GM21723 (cell line): ENCODE measurements around the gene KAT6B.

Source experiments
- ATAC-seq: cut with Tn5 transposase; IDR thresholded peaks from one replicate; pipeline ENCODE4 v1.9.1; 2021; ENCODE audit warnings: mild to moderate bottlenecking, moderate library complexity; ENCODE audit not compliant: unreplicated experiment

Gene KAT6B

DNA sequence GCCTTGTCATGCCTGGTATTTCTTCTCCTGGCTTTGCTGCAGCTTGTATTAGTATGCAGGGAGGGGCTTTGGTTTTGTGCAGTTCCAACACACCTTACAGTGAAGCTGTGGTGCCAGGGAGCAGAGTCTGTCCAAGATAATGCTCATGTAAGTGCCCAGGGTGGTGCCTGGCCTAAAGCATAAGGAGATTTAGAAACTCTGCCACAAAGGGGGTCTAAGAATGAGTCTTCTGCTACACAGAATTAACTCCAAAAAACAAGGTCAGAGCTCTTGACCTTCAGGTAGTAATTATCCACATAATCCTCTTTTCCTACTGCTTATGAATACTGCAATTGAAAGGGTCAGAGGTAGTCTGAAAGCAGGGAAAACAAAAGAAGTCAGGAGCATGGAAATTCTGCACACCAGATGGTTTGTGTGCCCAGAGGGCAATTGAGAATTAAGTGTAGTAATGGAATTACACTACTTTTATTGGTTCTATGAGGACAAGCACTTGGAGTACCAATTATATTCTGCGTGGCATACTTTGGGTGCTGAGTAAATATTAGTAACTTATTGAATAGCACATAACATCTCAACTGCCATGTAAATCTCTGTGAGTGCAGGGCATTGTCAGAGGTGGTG is 121.5 kb downstream of the KAT6B start:
- ATAC-seq, result no peak

DNA sequence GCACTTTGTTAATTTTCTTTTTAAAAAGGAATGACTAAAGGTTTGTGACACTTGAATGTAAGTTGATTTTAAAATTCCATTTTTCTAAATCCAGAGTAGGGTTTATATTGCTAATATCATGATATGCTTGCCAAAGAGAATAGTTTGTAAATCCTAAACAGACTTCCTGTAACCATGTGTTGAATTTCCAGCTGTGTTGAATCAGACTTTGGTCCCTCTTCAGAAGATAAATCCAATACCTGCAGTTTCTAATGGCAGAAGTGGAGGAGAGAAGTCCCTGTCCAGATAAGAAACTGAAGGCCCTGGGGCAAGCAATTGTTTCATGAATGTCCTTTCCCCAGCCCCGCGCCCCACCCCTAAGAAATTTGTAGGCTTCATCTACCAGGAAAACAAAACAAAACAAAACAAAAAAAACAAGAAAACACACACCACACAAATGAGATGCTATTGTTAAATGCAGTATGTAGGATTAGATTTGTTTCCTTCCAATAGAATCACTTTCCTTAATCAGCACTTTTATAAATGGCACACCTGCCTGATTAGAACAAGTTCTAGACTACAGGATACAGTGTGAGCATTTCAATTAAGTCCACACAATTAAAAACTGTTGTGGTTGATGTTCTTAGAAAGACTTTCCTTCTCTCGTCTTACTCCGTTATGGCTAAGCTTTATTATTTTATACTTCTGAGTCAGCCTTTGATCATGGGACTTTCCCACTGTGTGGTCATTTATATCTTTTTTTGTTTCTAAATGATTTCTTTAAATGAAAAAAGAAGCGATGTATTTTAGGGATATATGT is 122.8 kb downstream of the KAT6B start:
- no peak for ATAC-seq

DNA sequence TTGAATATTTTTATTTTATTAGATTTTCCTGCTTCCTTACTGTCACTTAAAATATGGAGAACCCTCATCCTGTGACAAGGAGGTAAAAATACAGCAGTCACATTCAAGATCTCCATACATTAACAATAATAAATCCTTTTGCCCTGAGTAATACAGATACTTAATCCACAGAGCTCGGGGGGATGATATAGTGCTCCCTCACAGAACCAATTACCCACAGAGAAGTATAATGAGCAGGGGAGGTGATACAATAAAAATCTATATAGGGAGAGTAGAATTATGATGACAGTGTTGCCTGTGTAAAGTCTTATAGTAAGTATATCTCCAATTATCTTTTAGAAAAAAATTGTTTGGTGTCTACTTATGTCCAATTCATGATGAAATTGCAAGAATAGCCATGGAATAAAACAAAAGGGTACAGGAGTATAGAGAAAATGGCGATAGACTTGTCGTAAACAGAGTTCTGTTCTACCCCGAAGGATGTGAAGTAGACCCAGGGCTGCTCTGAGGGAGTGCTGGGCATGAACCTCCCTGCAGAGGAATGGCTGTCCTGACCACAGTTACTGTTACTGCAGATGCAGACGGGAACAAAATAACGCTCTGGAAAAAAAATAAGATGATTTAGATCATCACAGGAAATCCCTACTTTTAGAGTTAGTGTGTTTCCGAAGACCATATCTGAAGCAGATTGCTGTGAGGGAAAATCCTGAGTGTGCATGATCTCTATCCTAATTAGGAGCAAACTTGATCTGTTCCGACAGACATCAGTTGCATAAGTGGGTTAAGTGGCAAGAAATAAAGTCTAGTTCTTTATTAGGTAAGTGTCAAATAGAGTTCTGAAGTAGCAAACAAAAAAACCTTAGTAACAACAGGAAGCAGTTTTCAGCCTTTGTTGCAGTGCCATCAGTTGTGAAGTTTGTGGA is 123.7 kb downstream of the KAT6B start:
- no peak for ATAC-seq

DNA sequence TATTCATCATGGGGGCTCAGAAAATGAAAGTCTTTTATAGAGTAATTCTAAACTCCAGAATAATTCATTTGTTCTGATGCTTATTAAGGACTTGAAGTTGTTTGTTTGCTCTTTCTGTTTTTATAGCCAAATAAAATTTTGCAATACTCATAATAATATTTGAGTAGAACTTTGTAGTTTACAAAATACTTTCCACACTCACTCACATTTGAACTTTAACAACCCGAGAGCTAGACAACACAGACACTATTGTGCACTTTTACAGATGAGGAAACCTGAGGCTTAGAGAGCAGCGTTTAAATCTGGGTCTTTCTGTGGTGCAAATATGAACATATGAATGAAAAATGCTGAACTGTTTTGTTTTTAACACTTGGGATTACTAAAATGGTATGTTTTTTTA is 126.8 kb downstream of the KAT6B start:
- no peak for ATAC-seq

DNA sequence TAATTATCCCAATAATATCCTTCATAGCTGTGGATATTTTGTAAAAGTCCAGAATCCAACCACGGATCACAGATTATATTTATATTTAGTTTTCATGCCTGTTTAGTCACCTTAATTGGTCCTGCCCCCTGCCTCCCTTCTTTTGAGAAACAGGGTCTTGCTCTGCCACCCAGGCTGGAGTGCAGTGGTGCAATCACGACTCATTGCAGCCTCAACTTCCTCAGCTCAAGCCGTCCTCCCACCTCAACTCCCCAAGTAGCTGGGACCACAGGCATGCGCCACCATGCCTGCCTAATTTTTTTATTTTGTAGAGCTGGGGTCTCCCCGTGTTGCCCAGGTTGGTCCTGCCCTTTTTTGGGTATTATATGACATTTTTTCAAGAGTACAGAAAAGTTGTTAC is 129.4 kb downstream of the KAT6B start:
- ATAC-seq, result no peak

DNA sequence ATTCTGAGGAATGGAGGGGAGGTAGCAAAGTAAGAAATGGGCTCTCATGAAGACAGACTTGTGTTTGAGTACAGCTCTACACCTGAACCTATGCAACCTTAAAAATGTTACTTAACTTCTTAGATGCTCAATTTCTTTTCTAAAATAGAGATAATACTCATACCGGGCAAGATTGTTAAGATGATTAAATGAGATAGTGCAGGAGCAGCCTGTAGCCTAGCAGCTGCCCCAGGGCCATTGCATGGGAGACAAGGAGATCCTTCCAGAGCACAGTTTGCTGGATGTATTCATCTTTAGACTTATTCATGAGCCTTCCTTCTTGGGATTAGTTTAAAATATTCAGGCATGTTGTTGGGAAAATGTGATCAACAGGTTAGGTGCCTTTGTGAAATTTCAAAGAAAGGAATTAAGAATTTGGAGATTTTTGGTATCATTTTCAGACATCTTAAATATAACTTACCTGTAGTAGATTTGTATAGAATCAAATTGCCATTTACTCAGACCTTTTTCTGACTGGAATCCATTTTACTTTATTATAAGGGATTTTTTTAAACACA is 130.2 kb downstream of the KAT6B start:
- no peak for ATAC-seq

DNA sequence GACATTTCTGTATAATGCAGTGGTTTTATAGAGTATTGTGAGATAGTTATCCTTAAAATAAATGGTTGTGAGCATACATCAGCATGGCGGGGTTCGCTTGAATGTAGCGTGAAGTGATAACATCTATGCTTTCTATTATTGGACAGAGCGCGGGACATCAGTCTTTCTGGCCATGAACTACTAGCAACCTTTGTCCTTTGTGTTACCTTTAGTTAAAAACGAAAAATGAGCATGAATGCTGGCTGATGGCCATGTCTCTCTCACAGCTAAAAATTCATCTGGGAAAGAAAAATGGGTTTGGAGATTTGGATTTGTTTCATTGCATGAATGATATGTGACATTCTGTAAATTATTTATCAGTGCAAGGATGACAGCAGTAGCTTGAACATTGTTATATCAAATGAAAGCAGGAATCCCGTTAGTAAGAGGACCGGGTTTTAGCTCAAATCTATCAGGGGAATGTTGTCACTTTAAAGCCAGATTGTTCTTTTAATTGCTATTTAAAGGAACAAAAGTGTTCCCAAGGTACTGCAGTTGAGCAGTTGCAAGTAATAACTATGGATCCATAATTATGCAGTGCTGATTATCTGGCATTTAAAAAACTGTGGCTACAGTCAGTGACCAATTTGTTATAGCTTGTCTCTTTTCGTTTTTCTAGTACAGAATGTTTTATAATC is 131.0 kb downstream of the KAT6B start:
- no peak for ATAC-seq

DNA sequence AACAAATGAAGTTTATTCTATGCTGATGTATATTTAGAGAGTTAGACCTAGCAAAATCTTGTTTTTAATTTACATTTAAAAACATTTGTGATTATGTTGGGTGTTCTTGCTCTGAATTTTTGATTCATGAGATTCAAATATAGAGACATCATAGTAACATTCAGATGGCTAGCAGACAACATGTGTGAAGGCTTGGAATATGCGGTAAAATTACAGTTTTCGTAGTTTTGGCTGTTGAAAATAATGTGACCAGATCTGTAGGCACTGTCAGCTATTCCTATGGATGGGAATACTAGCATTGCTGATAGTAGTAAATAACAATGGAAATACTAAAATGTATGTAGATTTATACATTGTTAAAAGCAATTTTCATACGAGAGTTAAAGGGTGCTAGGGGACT is 131.9 kb downstream of the KAT6B start:
- ATAC-seq, result no peak

DNA sequence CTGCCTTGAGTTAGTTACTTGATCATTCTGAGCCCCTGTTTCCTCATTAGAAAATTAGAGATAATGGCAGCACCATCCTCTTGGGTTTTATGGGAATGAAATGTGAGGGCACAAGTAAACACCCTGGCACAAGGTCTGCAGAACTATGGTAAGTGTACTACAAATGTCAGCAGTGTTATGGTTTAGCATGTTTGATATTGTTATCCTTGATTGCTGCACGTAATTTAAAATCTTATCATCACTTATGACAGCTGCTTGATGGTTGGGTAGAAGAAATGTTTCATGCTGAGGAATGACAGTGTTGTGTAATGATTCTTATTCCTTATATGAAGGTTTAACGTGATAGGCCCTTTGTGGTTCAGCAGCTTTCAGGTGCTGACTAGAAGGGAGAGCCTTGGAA is 134.3 kb downstream of the KAT6B start:
- ATAC-seq, result no peak

DNA sequence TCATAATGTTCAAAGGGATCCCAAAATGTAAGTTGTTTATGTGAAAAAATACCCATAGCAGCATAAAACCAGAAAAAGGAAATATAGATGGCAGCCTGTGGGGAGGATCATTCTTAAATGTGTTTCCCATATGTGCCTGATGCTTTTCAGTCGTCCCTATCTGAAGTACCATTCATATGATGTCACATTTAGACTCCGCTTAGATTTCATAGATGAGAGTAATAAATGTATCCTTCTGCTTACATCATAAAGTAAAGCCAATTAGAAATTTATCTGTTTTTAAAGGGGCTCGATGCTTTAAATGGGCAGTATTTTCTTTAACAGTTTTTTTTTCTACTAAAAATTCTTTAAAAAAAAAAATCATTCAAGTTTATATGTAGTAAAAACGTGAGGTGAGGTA is 136.1 kb downstream of the KAT6B start:
- no peak for ATAC-seq

DNA sequence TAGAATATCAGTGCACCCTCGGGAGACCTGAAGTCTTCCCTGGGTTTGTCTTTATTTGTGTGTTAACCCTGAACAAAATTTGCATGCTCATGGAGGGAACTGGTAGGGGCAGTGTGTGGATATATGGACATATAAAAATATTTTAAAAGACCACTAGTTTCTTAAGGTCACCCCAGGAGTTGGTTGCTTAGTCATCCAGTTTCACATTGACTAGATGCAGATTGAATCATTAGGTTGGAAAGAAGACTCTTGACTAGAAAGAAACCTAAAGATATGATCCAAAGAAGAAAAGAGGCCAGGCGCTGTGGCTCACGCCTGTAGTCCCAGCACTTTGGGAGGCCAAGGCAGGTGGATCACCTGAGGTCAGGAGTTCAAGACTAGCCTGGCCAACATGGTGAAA is 137.1 kb downstream of the KAT6B start:
- peak; percentile 75 for ATAC-seq

DNA sequence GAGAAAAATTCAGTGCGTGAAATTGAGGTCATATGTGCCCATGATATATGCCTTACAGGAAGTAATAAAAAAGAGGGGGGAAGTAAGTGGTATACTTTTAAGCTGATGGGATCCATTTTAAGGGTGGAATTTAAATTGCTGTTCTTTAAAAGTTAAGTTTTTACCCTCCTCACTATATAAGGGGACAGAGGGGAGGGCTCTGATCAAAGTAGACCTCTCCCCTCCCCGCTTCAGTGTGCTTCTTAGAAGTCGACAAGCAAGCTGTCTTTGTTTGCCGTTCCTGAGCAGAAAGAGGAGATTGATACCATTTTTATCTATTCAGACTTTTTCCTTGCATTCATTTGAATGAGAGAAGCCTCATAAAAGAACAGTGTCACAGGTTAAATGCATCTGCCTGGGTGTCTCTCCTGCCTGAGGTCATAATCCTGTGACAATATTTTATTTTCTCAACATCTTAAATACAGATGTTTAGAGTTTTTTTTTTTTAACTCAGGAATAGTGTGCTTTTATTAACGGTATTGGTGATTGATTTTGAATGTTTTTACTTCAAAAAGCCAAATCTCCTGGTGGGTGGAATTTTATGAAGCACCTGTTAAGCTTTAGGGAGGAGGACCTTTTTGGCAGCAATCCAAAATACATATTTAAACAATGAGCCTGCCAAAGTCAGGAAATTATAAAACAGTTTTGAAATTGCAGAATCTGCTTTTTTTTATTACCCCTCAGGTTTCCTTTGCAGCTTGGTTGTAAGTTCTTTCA is 141.7 kb downstream of the KAT6B start:
- ATAC-seq, result no peak

DNA sequence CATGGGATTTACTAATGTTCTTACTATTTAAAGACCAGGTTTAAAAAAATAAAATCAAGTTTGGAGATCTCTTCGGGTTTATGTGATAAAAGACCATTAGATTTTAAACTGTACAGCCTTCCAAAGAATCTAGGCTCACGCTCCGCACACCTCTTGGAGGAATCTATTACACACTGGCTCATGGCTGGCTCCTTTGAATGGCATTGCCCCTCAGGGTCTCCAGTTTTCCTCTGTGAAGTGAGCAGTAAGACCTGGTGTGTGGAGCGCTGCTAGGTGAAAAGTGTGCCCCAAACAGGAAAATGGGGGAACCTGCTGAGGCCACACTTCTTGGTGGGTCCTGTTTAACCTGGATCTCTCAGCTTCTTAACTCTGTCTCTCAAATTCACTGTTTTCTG is 142.3 kb downstream of the KAT6B start:
- no peak for ATAC-seq

DNA sequence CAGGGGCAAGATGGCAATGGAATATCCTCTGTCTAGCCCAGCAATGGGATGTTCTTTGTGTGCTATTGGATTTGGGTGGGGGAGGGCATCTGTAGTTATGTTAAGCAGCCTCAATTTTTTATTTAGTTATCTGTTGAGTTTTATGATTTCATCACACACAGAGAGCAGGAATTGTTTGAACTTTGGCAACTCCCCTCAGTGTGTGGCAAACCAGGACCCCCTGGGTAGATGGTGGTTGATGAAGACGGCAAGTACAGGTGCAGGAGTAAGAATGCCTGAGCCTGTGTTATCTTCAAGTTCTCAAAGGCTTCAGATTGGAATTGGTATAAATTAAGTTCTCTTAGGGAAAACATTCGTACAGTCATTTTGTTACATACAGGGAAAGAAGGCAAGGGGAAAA is 142.7 kb downstream of the KAT6B start:
- ATAC-seq, result no peak

DNA sequence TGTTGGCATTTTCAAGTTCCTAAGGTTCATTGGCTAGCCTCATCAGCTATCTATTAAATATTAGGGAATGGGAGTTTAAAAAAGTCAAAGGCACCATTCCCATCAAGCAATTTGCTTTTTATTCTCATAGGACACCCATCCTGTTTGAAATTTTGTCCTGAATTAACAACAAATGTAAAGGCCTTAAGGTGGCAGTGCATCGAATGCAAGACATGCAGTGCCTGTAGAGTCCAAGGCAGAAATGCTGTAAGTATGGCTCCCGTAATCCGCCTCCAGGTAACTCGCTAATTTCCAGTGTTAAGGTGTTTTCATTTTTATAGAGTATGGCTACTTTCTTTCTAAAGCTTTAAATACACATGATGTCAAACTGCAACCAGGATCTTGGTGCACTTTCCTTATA is 143.1 kb downstream of the KAT6B start:
- no peak for ATAC-seq

DNA sequence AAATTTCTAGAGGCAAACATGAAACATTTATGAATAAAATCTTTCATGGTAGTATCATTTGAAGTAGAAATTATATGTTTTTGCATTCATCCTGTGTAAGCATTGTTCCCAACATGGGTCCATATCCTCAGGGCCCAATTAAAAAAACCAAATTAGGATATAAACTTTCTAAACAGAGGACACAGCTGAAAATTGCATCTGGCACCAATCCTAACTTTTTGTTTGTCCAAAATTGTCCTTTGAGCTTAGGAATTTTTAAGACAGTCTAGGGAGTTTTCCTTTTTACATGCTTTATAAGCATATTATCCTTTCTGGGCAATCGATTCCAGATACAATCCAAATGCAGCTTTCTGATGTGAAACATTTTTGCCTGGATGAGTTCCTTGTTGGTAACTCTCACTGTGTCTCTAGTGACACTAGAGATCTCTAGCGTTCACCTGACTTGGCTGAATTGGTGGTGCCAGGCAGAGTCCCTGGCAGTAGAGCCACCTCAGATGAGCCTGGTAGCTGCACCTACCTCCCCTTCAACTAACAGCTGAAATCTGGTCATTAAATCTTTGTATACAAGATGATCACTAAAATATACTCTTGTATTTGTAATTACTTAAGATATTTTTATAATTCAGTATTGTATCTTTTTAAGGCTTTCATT is 147.5 kb downstream of the KAT6B start:
- no peak for ATAC-seq

DNA sequence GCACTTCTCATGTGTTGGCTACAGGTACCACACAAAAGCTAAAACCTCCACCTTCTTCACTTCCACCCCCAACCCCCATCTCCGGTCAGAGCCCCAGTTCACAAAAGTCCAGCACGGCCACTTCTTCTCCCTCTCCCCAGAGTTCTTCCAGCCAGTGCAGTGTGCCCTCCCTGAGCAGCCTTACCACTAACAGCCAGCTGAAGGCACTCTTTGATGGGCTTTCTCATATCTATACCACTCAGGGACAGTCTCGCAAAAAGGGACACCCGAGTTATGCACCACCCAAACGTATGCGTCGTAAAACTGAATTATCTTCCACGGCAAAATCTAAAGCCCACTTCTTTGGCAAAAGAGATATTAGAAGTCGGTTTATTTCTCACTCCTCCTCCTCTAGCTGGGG is 149.4 kb downstream of the KAT6B start:
- ATAC-seq, result no peak

DNA sequence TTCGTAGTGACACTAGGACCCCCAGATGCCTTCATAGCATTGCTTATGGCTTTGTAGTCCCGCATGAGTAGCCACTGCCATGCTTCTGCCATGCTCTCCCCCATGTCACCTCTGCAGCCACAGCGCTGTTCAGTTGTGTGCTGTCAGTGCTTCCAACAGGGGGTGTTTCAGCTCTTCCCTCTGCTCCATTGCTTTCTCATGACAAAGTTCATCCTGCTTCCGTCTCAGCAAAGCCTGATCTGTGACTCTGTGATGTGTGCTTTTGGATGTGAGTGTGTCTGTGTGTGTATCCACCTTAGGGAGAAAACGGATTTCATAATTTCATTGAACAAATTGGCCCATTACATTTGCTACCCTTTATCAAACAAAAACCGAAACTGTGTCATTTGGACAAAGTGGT is 150.2 kb downstream of the KAT6B start:
- no peak for ATAC-seq

DNA sequence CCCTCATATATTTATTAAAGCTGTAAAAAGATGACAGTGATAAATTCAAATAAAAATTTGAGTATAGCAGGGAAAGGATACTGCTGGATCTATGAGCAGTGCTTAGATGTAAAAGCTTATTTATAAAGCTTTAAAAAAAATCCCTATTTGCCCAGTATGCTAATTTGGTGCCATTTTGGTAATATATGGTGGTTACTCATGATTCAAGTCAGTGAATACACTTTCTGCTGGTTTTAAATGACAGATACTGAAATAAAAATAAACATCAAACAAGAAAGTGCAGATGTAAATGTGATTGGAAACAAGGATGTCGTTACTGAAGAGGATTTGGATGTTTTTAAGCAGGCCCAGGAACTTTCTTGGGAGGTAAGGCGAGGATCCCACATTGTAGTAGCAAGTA is 150.7 kb downstream of the KAT6B start:
- ATAC-seq, result no peak
